HCEC 1CT (cell line): Measurements from ENCODE around the gene STK17B.

Source experiments
- DNase-seq: peaks from one replicate; pipeline ENCODE4 v3.0.0-alpha.2; 2017

Gene STK17B

DNA sequence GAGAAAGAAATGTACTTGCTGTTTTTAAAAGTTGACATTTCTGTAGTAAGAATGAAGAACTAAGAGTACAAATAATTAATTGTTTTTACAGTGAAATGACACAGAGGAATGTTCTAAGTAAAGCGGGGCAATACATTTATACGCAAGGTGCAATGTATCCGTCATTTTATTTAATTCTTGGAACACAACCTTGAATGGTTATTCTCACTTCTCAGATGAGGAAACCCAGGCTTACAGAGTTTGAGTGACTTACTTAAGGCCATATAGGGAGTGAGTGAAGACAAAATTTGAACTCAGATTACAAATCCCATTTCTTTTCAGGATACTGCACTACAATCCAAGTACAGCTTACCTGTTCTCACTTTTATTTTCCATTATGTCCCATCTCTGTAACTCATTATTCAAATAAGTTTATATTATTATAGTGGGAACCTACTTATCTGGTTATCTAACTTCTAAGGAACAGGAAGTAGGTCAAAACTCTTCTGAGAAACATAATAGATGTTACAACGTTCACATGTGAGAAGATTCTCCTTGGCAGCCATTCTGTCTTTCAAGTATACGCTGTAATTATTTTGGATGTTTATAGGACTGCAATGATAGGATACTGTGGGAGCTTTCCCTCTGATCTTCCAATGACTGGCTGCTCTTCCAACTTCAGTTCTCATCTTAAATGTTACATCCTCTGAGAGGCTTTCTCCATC is 12.3 kb upstream of the STK17B start:
- no peak for DNase-seq

GRCh38 chr2:196183172-196183473 is 11.7 kb upstream of the STK17B start:
- DNase-seq: no peak

GRCh38 chr2:196182439-196183171 is 11.2 kb upstream of the STK17B start:
- no peak for DNase-seq

GRCh38 chr2:196181484-196181883 is 10.1 kb upstream of the STK17B start:
- DNase-seq: no peak

GRCh38 chr2:196177124-196177523 is 5.7 kb upstream of the STK17B start:
- no peak for DNase-seq

DNA sequence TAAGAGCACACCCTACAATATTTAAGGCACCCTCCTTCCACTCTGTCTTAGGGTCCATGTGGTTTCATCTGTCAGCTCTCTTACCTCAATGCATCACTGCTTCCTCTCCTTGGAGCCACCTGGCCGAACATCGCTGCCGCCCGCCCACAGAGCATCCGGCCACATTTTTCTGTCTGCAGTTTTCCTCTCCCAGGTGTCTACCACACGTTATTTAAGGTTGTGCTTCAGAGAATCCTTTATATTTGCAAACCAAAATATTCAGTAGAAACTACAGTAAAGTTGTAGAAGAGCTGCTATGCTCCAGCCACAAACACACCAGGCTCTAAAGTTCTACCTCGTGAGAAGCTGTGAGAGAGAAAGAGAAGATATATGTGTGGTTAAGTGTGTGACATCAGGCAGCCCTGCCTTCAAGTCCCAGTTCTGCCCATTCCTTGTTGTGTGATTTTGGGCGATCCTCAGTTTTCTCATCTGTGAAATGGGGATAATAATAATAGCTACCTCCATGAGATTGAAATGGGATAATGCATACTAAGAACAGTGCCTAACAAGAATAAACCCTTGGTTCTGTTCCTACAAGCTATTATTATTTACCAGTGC is 4.9 kb upstream of the STK17B start:
- no peak for DNase-seq

- DNase-seq: no peak
Measured at GRCh38 chr2:196174404-196174803, 3.0 kb upstream of the STK17B start.

- no peak for DNase-seq
Measured at GRCh38 chr2:196173505-196173904, 2.1 kb upstream of the STK17B start.

DNA sequence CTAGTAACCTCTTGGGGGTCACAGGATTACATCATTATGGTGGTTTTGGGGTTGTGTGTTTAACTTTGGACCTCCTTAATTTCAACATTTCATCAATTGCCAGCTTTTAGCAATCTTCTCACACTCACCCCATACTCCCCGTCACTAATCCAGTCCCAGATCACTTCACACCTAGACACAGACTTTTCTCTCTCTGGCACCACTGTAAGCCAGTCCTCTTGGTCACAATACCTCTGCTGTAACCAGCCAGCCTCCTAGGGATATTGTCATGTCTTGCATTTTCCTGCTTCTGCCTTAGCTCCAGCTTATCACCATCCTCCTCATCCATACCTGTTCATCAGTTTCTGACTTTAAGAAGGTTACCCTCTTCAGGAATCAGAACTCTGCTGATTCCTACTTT is 1.6 kb upstream of the STK17B start:
- DNase-seq: no peak

DNA sequence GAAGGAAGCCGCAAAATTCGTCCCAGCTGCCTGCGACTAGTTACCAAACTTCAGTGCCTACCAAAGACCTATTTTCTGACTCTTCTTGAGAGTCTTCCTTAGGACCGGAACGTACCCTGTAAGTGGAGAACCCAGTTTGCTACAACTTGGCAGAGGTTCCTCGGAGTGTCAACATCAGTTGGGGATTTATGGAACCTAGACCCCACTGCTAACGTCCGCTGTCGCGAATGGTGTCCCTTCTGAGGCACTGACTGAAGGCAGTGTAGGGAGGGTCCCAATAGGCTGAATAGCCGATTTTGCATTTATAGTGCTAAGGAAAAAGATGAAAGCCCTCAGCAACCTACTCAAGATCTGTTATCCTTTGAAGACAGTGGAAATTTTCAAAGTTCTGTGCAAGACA is 568 bp upstream of the STK17B start:
- DNase-seq: no peak

DNA sequence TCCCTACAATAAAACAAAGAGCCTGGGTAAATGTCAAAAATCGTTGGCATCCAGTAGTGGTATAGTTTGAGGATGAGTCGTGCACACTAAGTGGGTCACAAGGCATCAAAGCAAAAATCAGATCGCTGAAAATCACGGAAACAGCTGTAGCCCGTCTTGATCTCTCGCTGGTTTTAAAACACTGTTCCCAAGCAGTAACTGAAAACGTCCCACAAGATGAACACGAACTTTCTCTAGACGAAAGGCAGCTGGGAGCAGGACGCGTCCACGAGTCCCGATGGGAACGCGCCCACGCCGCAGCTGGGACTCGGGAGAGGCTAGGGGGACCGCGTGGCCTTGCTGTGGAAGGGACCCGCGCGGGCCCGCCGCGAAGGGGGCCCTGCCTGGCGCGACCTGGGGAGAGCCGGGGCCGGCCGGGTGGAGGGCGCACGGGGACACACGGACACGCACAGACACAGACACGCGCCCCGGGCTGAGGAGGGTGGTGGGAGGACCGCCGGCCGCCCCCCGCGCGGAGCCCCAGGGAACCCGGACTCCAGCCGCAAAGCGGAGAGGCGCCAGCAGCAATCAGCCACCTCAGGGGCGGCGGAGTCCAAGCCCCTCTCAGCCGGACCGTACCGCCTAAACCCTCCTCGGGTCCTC is 651 bp downstream of the STK17B start:
- peak; percentile 76 for DNase-seq

DNA sequence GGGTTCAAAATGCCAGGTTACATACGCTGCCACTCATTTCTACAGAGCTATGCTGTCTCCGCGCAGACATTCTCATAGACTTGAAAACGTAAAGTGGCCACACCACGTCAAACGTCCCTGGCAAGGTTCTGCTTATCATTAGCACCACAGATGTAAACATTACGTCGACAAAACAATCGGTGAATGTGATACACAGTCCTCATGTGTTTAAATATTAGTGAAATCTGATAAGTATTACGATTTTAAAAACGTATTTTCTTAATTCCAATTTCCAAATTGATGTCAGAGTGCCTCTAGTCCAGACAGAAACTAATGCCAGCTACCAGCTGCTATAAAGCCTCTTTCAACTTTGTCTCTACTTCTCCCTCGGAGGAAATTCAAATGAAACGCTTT is 1.2 kb downstream of the STK17B start:
- DNase-seq: peak; percentile 47

DNA sequence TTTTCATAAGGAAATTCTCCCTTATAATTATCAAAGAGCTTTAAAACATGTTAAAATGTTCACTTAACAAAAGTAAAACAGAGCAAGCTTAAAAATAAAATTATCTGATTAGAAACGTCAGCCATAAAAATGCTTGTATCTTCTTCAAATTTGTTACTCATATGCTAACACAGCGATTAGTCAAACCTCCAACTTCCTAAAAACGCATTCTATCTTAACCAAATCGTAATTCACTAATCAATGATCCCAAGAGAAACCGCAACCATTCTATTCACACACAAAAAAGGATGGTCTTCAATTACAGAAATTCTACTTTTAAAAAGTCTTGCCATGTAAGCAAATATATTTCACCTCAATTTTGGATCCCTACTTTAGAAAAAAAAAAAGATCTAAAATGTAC is 1.9 kb downstream of the STK17B start:
- peak; percentile 44 for DNase-seq

DNA sequence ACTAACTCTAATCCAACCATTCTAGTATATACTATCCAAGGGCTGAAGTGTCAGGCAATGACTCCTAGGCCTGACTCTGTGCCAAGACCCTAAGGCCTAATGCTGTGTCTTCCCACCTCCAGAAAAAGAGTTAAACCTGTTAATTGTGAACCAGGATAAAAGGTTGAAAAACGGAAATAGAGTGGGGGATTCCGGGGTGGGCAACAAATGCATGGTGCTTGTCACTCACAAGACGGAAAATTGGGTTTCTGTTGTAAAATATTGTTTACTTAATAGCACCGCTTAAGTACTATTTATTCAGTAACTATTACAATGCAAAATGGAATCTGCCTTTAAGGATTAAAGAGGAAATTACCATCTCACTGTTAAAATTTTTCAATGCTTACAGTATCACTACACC is 3.2 kb downstream of the STK17B start:
- peak; percentile 71 for DNase-seq

- no peak for DNase-seq
Measured at GRCh38 chr2:196167666-196168065, 3.7 kb downstream of the STK17B start.

- DNase-seq: peak; percentile 87
Measured at GRCh38 chr2:196166876-196167275, 4.5 kb downstream of the STK17B start.

DNA sequence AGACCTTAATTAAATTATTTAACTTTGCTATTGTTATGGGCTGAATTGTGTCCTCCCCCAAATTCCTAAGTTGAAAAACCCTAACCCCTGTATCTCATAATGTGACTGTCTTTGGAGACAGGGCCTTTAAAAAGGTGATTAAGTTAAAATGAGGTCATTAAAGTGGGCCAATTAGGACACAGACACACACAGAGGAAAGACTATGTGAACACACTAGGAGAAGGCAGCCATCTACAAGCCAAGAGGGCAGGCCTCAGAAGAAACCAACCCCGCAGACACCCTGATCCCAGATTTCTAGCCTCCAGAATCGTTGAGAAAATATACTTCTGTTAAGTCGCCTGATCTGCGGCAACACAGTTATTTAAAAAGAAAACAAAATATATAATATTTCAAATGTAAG is 6.4 kb downstream of the STK17B start:
- DNase-seq: no peak

GRCh38 chr2:196163285-196163684 is 8.1 kb downstream of the STK17B start:
- DNase-seq: no peak

GRCh38 chr2:196162586-196163175 is 8.7 kb downstream of the STK17B start:
- DNase-seq: no peak

DNA sequence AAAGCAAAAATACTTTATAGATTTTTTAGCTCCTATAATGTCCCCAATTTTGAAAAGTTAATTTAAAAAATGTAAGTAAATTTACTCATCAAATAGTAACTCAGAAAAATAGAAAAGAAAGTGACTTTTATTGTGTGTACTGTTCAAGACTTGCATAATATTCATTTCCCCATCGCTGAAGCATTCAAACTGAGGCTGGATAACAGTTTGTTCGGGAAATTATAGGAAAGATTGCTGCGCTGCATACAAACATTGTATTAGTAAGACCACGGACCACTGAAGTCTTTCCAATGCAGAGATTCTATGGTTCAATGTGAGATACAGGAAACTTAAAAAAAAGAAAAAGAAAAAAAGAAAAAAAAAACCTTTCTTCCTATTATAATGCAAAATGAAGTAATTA is 10.4 kb downstream of the STK17B start:
- DNase-seq: no peak

GRCh38 chr2:196160101-196160500 is 11.3 kb downstream of the STK17B start:
- peak; percentile 92 for DNase-seq

- DNase-seq: no peak
Measured at GRCh38 chr2:196159221-196159892, 12.0 kb downstream of the STK17B start.

DNA sequence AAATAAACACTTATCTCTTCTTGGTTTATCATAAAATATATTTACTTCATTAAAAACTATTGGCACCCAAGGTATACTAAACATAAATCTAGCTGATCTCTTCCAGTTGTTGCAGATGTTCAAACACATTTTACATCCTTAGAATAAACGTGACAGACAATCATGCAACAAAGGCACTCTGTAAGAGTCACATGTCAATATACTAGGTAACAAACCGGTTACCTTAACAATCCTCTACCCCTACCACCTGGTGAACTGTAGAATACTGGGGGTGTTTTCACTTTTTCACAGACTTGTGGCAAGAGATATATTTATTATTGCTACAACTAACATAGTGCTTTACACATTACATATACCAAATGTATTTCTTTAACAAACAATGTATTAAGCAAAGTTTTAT is 15.8 kb downstream of the STK17B start:
- DNase-seq: no peak
